NOMO-1 treated with DMSO at 0.1 percent for 48 hours (cell line): ENCODE results near the gene SPATA13.
"Not testable (repeated sequence)": the region's sequence is repeated elsewhere in the genome, so short reads cannot be mapped to it uniquely, and the experiment has no call there.

Source experiments
- DNase-seq: peaks from one replicate; lab custom pipeline; 2025; ENCODE audit not compliant: unreplicated experiment; lab: John Stamatoyannopoulos, UW

The SPATA13 gene

DNA sequence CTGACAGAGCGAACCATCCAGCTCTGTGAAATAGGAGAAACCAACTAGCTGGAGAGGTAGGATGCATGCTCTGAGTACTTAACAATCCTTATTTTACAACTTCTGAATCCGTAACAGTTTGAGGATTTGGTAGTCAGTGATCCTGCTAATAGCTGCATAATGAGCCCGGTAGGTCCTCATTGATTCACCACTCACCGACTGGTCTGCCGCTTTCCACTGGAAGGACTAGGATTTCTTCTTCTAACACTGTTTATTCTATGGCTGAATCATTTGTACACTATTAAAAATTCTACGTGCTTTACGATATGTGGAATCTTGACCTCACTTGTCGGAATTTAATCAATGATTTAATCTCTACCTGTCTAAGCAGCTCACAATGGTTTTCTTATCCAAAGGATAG, 33.9 kb downstream of the SPATA13 start:
- DNase-seq: no peak

DNA sequence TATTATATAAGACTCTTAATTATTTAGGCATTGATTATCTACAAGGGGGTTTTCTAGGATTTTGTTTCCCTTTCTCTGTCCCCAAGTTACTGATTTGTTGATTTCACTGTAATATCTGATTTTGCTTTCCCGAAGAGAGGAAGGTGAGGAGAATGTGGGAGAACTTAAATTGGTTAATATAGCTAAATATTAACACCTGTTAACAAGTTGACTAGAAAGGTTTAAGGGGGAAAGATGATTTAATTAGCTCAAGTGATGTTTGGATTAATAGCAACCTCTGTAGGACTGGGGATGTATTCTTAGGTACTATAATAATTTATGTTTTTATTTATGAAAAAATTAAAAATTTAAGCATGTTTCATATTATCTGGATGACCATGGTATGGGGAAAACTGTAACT, 35.1 kb downstream of the SPATA13 start:
- no peak for DNase-seq

DNA sequence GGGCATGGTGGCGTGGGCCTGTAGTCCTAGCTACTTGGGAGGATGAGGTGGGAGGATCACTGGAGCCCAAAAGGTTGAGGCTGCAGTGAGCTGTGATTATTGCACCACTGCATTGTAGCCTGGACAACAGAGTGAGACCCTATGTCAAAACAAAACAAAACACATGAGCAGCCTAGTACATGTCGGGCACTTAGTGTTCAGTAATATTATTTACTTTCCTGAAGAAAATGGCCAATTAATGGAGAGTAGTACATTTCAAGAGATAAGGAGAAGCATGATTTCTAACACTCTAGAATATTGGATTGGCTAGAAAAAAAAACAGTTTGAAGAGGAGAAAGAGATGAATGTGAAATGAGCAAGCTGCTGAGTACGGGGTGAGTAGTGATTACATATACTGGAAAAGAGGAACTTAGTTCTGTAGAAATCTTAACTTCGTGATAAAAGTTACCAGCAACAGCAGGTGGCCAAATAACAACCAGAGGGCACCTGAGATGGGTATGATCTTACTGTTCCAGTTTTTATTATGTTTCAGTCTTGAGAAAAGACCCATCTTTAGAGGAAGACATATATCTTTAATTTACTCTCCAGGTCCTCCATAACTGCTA, 36.2 kb downstream of the SPATA13 start:
- peak; percentile 66 for DNase-seq

DNA sequence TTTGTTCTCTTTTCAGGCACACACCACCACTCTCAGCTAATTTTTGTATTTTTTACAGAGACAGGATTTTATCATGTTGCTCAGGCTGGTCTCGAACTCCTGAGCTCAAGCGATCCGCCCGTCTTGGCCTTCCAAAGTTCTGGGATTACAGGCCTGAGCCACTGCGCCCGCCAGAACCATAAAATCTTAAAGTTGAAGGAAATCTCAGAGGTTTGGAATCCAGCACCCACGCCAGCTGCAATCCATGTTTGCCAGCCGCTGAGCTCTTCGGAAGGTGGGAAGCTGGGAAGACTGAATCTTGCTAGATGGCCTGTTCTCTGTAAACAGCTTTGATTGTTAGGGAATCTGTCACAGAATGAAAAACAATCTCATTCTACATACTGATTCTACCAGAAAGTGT, 38.5 kb downstream of the SPATA13 start:
- no peak for DNase-seq

DNA sequence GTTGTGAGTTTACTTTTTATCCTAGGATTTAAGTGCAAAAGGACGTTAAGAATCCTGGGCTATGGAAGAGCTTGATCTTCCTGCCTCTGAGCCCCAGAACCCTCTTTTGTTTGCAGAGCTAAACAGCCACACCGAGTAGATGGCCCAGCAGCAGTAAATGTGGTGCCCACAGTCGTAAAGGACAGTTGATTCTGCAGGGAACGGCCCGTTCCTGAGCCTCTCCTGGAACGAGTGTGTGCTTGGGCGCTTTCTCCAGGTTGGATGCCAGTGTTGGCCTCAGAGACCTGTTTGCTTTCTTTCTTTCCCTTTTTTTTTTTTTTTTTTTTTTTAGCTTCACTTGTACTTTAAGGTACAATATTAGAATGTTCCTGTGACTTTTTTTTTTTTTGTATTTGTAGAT, 41.7 kb downstream of the SPATA13 start:
- no peak for DNase-seq

DNA sequence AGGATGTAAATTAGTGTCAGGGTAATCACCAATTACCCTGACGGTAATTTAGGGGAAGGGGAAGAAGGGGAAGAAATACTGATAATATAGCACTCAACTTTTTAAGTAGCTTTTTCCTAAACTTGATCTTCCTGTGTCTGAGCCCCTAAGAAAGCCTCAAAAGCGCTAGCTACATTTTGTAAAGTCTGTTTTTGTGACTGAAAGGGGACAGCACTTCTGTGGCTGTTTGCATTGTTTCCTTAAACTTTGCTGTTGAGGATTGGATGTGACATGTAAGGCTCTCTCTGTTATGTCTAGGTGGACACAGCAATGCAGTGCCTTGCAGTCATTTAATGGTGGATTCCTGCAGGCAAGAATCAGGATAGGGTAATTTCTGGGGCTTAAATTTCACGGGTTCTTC, 42.8 kb downstream of the SPATA13 start:
- DNase-seq: no peak

DNA sequence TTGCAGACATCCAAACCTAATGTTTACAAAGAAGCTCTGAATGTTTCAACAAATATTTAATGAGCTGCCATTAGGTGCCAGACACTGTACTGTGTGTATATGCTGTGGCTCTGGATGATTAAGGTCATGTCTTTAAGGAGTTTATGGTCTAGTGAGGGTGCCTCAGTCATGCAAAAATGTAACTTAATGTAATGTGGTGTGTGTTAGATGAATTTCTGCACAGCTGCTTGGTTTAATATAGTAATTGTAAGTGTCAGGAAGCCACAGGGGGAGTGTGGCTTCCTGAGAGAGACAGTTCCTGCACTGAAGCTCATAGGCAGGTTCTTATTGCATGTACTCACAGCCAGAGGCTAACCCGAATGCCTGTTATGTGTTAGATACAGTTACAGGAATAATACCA, 43.3 kb downstream of the SPATA13 start:
- peak; percentile 59 for DNase-seq

DNA sequence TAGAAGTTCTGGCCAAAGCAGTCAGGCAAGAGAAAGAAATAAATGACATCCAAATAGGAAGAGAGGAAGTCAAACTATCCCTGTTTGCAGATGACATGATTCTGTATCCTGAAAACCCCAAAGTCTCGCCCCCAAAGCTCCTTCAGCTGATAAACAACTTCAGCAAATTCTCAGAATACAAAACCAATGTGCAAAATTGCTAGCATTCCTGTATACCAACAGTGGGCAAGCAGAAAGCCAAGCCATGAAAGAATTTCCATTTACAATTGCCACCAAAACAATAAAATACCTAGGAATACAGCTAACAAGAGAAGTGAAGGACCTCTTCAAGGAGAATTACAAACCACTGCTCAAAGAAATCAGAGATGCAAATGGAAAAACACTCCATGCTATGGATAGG, 44.6 kb downstream of the SPATA13 start:
- not testable (repeated sequence) for DNase-seq

DNA sequence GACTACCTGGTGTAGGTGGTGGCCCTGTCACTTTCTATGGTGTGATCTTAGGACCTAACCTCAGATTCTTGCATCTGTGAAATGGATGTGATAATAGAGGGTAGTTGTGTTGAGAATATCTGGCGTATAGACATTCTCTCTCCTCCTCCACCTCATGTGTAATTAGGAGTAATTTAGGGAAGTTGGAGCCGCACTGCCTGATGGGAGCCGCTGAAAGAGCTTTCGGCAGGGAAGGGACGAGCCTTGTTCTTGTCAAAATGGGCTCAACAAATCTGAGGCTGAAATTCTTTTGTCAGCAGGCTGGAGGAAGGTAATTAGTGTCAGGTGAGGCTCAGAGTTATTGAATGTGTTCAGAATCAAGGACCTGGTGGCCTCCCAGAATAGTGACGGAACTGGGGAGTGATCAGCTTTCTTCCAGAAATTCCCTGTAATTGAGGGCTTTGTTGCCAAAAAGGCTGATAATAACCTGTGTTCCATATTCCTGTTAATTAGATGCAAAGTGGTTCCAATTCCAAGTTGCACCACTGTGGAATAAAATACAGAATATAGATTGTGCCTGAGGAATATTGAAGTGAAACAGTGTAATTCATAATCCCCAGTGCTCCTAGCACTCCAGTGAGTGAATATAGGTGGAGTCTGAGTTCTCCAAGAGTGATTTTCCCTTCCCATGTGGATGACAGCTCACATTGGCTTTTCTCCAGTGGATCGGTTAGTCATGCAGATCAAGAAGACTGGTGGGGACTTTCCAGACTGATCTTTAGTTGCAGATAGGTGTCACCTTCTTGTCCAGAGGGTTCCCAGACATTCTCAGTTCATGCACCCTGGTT, 47.5 kb downstream of the SPATA13 start:
- DNase-seq: no peak

DNA sequence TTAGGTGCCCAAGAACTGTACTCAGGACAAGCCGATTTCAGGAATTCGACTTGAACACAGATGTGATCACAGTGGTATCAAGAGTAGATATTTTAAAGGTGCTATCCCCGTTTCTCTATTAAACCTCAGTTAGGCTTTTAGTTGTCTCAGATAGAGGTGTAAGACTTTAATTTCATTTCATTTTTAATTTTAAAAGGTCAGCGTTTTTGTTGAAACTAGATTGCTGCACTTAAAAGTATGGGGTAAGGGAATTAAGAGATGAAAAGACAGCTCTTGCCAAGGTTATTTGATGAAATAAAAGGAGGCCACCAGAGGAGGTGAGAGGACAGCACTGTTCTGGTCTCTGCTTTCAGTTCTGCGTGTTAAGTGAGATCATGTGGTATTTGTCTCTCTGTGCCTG, 48.6 kb downstream of the SPATA13 start:
- no peak for DNase-seq

DNA sequence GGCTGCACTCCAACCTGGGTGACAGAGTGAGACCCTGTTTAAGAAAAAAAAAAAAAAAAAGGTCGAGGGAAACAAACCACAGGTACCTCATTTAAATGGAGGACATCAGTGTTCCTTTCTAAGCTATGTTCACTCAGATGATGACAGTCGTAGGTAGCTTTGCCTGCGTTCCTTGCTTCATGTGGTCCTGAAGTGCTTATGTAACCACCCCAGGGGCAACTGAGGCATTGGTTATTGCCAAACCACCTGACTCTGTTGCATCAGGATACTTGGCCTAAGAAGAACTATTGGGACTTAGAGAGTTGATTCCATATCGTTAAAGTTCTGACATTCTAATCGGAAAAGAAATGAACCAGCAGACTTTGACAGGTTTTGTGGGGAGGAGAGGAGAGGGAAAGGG, 51.7 kb downstream of the SPATA13 start:
- DNase-seq: no peak

DNA sequence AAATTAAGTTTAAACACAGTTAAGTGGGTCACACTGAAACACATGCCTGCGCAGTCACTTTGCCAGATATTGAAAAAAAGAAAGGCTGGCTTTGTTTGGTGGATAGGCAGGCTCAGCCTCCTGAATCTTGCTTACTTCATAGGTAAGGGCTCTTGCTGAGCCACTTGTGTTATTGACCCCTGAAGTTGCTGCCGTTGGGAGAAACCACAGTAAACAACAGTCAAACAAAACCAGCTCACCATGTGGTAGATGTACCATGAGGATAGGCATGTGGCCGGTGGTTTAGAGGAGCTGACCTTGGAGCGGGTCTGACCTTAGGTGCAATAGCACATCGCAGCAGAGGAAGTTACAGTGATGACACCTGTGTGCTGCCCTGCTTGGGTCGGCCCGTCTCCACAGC, 52.2 kb downstream of the SPATA13 start:
- no peak for DNase-seq

DNA sequence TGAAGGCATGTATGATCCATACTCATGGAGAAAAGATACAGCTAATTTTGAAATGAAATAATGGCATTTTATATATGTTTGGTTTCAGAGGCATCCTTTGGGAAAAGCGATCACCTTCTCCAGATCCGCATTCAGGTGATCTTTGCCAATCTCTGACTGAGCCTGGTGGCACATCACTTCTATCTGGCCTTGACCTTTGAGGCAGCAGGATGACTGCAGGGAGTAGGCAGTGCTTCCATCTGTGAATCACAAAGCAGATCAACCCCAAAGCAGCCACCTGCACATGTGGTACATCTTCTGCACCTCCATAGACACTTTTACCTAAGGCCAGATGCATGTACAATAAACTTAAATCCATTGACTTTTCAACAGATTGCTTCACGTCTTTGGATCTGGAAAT, 53.4 kb downstream of the SPATA13 start:
- DNase-seq: no peak

DNA sequence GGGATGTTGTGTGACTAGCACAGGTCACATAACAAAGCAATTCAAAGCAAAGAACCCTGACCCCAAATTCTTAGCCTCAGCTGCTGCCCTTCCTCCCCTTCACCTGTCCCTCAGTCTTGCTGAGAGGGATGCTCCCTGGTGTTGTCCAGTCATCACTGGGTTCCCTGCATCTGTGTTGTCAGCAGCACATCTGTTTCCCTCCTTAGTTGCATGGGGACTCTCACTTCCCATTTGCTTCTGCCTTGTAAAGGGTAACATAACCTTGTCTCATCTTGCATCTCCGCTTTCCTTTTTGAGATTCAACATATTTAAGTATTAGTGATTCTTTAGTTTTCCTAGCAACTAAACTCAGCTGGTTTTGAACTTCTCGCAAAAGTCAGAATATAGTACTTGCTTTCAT, 54.0 kb downstream of the SPATA13 start:
- DNase-seq: peak; percentile 34

DNA sequence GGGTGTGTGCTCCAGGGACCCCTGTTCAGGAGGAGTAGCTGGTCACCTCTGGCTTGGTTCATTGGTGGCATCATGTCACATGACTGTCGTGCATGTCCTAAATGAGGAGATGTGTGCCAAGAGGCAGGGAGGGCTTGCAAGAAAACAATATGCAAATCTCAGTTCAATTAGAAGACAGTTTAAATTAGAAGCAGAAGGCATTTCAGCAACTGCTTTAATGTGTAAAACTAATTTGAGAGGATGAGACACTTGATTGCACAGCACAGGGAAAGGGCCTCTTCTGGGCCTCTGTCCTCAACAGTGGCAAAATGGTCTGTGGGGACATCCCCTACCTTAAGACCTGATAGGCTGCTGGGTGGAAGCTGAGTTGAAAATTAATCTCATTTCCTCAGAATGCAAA, 54.6 kb downstream of the SPATA13 start:
- DNase-seq: no peak

DNA sequence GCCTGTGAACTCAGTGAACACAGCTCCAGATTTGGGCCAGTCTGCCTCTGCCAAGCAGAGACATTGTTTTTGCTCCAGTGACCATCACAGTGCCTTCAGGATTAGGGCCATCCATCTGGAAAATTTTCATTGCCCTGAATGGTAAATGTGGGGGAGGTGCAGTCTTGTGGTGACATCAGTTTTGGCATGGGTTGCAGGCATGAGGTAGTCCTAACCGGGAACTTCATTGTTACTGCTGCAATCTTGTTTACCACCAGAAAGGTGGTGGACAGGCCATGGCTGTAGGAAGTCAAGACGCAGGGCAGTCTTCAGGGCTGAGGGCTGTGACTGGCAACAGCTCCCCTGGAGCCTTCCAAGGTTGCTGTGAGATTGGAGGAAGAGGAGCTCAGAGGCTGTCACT, 55.2 kb downstream of the SPATA13 start:
- DNase-seq: no peak

DNA sequence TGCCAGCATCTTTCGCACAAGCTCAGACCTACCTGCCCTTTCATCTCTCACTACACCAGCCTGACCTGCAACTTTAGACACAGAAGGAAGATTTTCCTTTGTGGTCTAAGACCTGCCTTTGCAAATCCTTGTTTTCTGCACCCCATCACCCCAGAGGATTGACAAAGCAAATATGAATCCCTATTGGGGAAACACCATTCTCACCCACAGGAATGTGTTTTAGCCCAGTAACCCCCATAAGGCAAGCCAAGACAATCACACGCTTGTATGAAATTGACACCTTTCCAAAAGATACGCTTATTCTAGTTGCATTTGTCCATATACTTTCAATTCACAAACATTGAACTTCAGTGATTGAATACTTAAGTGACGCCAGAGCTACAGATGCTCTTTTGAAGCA, 55.7 kb downstream of the SPATA13 start:
- no peak for DNase-seq

DNA sequence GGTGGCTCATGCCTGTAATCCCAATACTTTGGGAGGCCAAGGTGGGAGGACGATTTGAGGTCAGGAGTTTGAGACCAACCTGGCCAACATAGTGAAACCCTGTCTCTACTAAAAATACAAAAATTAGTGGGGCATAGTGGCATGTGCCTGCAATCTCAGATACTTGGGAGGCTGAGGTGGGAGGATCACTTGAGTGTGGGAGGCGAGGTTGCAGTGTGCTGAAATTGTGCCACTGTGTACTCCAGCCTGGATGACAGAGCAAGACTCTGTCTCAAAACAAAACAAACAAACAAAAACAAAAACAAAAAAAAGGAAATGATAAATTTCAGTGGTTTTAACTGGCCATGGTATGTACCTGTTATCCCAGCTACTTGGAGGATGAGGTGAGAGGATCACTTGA, 56.3 kb downstream of the SPATA13 start:
- DNase-seq: not testable (repeated sequence)

DNA sequence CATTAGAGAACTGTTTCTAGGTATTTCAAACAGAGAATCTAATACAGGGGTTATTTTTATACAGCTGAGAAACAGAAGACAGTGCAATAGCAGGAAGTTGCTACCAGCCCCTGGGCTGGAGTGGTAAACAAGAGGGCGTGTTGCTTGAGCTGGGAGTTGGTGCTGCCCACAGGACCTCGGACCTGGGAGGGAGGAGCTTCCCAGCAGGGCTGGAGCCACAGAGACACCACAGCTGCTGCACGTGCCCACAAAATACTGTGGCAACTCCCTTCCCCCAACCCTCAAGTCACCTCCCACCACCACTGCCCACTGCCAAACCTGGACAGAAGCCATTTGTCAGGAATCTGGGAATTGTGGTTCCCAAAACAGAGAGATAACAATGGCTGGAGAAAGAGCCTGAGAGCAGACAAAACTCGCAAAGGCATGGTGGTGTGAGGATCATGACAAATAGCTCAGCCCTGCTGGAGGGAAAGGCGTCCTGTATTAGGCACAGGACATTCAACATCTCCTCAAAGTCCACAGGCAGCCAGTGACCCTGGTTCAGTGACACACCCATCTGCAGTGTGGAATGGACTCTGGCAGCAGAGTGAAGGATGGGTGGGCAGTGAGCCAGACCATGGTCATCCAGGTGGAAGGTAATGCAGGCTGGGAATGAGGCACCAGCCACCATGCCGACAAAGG, 57.2 kb downstream of the SPATA13 start:
- peak; percentile 51 for DNase-seq

DNA sequence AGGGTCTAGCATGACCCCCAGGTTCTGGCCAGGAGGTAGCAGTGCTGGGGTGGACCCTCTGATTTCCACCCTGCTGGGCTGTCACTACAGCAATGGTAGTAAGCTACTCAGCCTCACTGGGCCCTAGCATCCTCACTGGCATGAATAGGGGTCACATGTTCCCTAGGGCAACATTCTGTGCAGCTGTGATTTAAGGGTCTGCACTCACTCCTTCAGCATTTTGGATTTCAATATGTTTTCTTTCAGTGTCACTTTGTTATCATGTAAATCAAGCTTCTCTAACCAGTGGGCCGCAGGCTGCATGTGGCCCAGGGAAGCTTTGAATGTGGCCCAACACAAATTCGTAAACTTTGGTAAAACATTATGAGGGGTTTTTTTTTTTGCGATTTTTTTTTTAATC, 57.8 kb downstream of the SPATA13 start:
- DNase-seq: no peak

DNA sequence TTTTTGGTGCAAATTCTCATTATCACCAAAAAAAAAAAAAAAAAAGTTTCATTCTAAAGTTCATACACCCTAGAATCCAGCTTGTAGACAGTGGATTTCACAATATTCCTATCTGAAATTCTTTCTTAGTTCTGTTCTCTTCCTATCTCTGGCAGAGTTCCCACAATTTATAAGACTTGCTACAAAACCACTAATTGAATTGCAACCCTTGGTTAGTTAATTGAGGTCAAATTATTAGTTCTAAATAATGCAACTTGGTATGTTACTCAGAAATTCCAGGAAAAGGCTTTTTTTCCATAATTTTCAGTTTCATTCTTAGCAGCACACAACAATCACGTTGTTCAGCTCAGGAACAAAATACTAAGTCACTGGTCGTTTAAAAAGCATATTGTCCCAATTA, 58.5 kb downstream of the SPATA13 start:
- DNase-seq: no peak

DNA sequence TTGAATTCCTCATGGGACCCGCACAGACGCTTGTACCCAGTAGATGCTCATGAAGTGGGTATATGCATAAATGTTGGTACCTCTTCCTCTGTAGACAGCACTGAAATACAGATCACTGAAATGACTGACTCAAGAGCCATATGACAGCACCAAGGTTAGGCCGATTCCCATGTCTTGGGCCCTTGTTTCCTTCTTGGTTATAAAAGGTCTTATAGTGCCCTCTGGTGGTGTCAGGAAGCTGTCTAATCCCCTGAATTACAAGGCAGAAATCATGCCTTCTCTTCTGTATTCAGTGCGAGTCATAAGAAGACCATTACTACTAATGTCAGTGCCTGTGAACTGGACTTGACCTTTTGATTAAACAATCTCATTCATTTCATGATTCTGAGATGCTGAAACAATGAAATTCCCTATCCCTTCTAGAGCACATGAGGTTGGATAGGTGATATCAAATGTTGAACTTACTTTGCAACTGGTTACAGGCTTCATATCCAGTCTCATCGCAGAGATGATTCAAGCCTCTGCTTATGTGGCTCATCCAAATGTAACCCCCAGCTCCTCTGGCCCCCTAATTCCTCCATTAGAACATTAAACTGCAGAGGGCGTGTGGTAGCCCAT, 59.7 kb downstream of the SPATA13 start:
- peak; percentile 77 for DNase-seq
